K562 (cell line): ENCODE measurements around the gene SLC4A2. TPM values are rescaled to one million over a fixed set of nuclear protein-coding genes. Genes with fewer than 3 reads are reported as not detected.
A peak's percentile ranks its signal among the peaks of the same experiment; 100 is the strongest.

Source experiments
- BRD9 ChIP-seq: fragments of 450-650 bp; IDR thresholded peaks from 2 replicates; pipeline ENCODE4 v1.6.1; 2018; ENCODE audit warnings: low read depth; ENCODE audit not compliant: partially characterized antibody
- CBFB ChIP-seq: sonication (generic); formaldehyde crosslinking; IDR thresholded peaks from 2 replicates; pipeline ENCODE4 v1.4.0; 2020; ENCODE audit warnings: mild to moderate bottlenecking, missing genetic modification reagents
- CBX1 ChIP-seq: sonication (generic); IDR thresholded peaks from 2 replicates; pipeline ENCODE4 v1.6.1; 2016; ENCODE audit warnings: antibody characterized with exemption, low read depth, mild to moderate bottlenecking
- CEBPG ChIP-seq, 3 experiments: fragments of 200-800 bp in 1 of 3; sonication (Bioruptor generic) in 1 of 3; sonication (generic) in 1 of 3; formaldehyde crosslinking in 1 of 3; IDR thresholded peaks in 2 of 3; conservative IDR thresholded peaks in 1 of 3; 2 replicates each; pipeline versions ENCODE4 v1.6.1 to v1.8.0; 2016 to 2022; ENCODE audit warnings: missing compliant biosample characterization in 2 of 3, missing genetic modification characterization in 2 of 3, mild to moderate bottlenecking in 1 of 3, missing genetic modification reagents in 1 of 3
- DEAF1 ChIP-seq: fragments of 450-650 bp; formaldehyde crosslinking; IDR thresholded peaks from 2 replicates; pipeline ENCODE4 v1.4.0; 2020; ENCODE audit warnings: mild to moderate bottlenecking, moderate library complexity
- EHMT2 ChIP-seq: fragments of 450-650 bp; IDR thresholded peaks from 2 replicates; pipeline ENCODE4 v1.6.1; 2018; ENCODE audit warnings: antibody characterized with exemption
- FOSL1 ChIP-seq: fragments of 200-800 bp; sonication (Bioruptor generic); conservative IDR thresholded peaks from 2 replicates; pipeline ENCODE4 v1.6.1; 2016; ENCODE audit warnings: missing genetic modification characterization, missing compliant biosample characterization
- GATAD2A ChIP-seq: fragments of 450-650 bp; IDR thresholded peaks from 2 replicates; pipeline ENCODE4 v1.6.1; 2017
- HSF4 ChIP-seq: fragments of 250-450 bp; sonication (Bioruptor Pico); IDR thresholded peaks from 2 replicates; pipeline ENCODE4 v2.1.2; 2022; ENCODE audit warnings: mild to moderate bottlenecking, moderate library complexity, borderline replicate concordance
- KLF13 ChIP-seq: fragments of 450-650 bp; IDR thresholded peaks from 2 replicates; pipeline ENCODE4 v1.6.1; 2016; ENCODE audit warnings: missing genetic modification characterization, low read depth, mild to moderate bottlenecking, missing compliant biosample characterization, moderate library complexity, borderline replicate concordance
- MCM5 ChIP-seq: fragments of 450-650 bp; IDR thresholded peaks from 2 replicates; pipeline ENCODE4 v1.6.1; 2016; ENCODE audit warnings: low read depth
- PRDM10 ChIP-seq: fragments of 450-650 bp; IDR thresholded peaks from 2 replicates; pipeline ENCODE4 v1.6.1; 2018; ENCODE audit not compliant: partially characterized antibody
- SIRT6 ChIP-seq: IDR thresholded peaks from one replicate; pipeline ENCODE4 v1.6.1; 2012; ENCODE audit warnings: low read depth, mild to moderate bottlenecking, control low read depth, inconsistent platforms, low read length, moderate library complexity
- SREBF1 ChIP-seq: fragments of 150-350 bp; IDR thresholded peaks from 2 replicates; pipeline ENCODE4 v1.6.1; 2014; ENCODE audit warnings: antibody characterized with exemption, low read depth, low read length, borderline replicate concordance
- SRSF3 ChIP-seq: fragments of 200-400 bp; formaldehyde crosslinking; IDR thresholded peaks from 2 replicates; pipeline ENCODE4 v1.6.1; 2016; ENCODE audit warnings: mild to moderate bottlenecking, low read length, moderate library complexity; ENCODE audit not compliant: insufficient read depth
- TRIM24 ChIP-seq, 2 experiments: fragments of 450-650 bp; IDR thresholded peaks; 2 replicates each; pipeline ENCODE4 v1.6.1; 2016
- ZFP91 ChIP-seq: sonication (generic); formaldehyde crosslinking; IDR thresholded peaks from 2 replicates; pipeline ENCODE4 v1.8.0; 2022; ENCODE audit warnings: mild to moderate bottlenecking, missing genetic modification reagents
- ZNF217 ChIP-seq: sonication (generic); formaldehyde crosslinking; IDR thresholded peaks from 2 replicates; pipeline ENCODE4 v1.8.0; 2022; ENCODE audit warnings: mild to moderate bottlenecking, missing genetic modification reagents
- polyA plus RNA-seq, 8 experiments: library from polyadenylated mRNA; depleted of rRNA in 4 of 8; stranded (reverse) in 5 of 8; unstranded in 3 of 8; fragments of >200 nt; fragmentation: Nextera tagmentation in 2 of 8; fragmentation: Illumina TruSeq in 1 of 8; extraction: Ambion mirVana in 2 of 8; extraction: Trizol in 1 of 8; gene quantifications; 2 replicates each; pipeline versions ENCODE4 v1.2.1 to v1.2.3, GENCODE V29; 2011 to 2014; ENCODE audit warnings: inconsistent platforms in 1 of 8, missing spikeins in 1 of 8
- total RNA-seq, 7 experiments: library from RNA; depleted of rRNA in 6 of 7; stranded (reverse); fragments of >200 nt in 6 of 7; fragmentation: Illumina TruSeq in 2 of 7; extraction: Trizol in 2 of 7; gene quantifications; 2 replicates each; pipeline versions ENCODE4 v1.2.1 to v1.2.3, GENCODE V29; 2011 to 2021; ENCODE audit warnings: low replicate concordance in 1 of 7

The SLC4A2 gene
- total and polyA plus RNA-seq, 9 of the 15 experiments (the other 6 are each of a cell fraction or from before 2014, with no cell fraction given) = 11.4 to 375 (median 130) TPM

DNA sequence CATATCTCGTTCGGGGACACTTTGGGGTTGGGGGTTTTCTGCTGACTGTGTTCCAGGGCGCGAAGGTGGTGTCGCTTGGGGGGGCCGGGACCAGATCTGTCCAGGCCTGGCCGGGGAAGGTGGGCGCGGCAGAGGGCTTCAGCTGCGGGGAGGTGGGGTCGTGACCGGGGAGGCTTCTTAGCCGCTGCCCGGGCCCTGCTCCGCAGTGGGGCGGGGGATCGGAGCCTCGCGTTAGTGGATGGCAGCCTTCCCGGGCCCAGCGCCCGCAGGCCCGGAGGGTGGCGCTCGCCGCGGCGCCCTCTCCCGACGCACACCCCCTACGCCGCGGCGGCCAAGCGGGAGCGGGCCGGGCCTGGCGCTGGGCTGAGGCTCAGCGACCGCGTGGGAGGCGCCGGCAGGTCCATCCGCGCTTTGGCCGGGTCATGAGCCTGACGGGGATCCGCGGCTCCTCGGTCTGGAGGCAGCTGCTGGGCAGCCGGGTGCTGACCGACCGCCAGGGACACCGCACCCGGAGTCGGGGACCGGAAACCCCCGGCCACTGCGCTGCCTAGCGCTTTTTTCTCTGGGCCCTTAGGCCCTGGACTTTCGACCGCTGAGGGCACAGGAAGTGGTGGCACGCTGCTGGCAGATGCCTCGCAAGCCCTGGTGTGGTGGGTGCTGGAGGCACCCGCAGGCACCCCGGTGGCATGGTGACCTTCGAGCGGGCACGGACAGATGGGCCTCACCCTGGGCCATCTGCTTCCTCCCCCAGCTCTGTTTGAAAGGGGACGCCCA is 28.0 kb downstream of the SLC4A2 start (continued):
- TF ChIP-seq PRDM10 (no peak), SRSF3 (0 out of 2 replicates have a peak, but pooled peaks have one; percentile 25), SIRT6 (no peak), MCM5 (no peak), ZFP91 (no peak), EHMT2 (no peak), KLF13 (tag) (peak; percentile 63; the same call in 1 of the 2 replicates), CBFB (0 out of 2 replicates have a peak, but pooled peaks have one; percentile 23), HSF4 (CRISPR knock-in tag) (no peak), SREBF1 (0 out of 2 replicates have a peak, but pooled peaks have one; percentile 2), CEBPG (CRISPR knock-in tag; IDR thresholded peaks at IDR 0.05) (peak; percentile 38; the same call in 1 of the 2 replicates), CEBPG (tag; conservative IDR thresholded peaks at IDR 0.05 in 1 of 2, IDR thresholded peaks at IDR 0.05 in 1 of 2) (no peak), BRD9 (no peak), ZNF217 (CRISPR knock-in tag) (no peak), DEAF1 (CRISPR knock-in tag) (no peak), GATAD2A (0 out of 2 replicates have a peak, but pooled peaks have one; percentile 43), CBX1 (no peak; the same call in 1 of the 2 replicates), FOSL1 (tag) (no peak), TRIM24 (IDR thresholded peaks at IDR 0.05) (no peak)
